ENCODE data around the gene EXOC6B.

- TF ChIP-seq POLR2AphosphoS5 (IDR thresholded peaks at IDR 0.05; ENCODE audit: borderline replicate concordance, low read depth, low read length) (no peak), EZH2 (IDR thresholded peaks at IDR 0.05) (no peak)
Measured at GRCh38 chr2:72574886-72575285, 250.9 kb downstream of the EXOC6B start.

All from SK-N-MC (cell line).